ENCODE data around the gene CNOT6L.

Gene CNOT6L

DNA sequence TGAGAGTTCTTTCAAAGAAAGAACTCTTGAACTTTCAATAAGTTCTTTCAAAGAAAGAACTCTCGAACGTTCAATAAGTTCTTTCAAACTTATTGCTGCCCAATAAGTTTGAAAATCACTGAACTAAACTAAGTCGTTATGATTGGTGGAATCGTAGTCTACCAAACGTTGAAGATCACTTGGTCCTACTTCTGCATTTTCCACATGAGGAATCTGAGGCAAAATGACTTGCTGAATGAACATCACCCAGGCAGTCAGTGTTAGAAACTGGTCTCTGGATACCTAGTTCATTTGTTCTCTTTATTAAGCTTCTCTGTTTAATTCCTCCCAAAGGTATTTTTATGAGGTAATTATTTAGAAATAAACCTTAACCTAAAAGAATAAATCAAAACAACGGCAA is 7.1 kb upstream of the CNOT6L start:
- TF ChIP-seq CTCF (conservative IDR thresholded peaks at IDR 0.05; ENCODE audit: low read length) = no peak
- TF ChIP-seq EZH2phosphoT487 (IDR thresholded peaks at IDR 0.05; ENCODE audit: borderline replicate concordance) = no peak

GRCh38 chr4:77821775-77822174 is 2.6 kb upstream of the CNOT6L start:
- H3K4me1 ChIP-seq (ENCODE audit: insufficient read depth, low read length, poor library complexity, severe bottlenecking) = peaks cover 23% of the 10 kb centered on the region
- peaks cover 30% of the 10 kb centered on the region for H3K79me2 ChIP-seq (ENCODE audit: insufficient read depth, low read length)
- no peaks in the 10 kb centered on the region for H3K9me3 ChIP-seq (ENCODE audit: insufficient read depth, low read depth, low read length)
- H3K36me3 ChIP-seq (ENCODE audit: insufficient read depth, low read length) = no peaks in the 10 kb centered on the region
- no peak for TF ChIP-seq EZH2phosphoT487 (IDR thresholded peaks at IDR 0.05; ENCODE audit: borderline replicate concordance)
- no peak for TF ChIP-seq CTCF (conservative IDR thresholded peaks at IDR 0.05; ENCODE audit: low read length)
- H3K9me2 ChIP-seq (replicated peaks; ENCODE audit: low read depth, low read length) = no peaks in the 10 kb centered on the region
- peaks cover 5% of the 10 kb centered on the region for H3K27me3 ChIP-seq (ENCODE audit: insufficient read depth, low read length, poor library complexity, severe bottlenecking)
- H3K4me3 ChIP-seq (ENCODE audit: low read length, poor library complexity, severe bottlenecking) = peak overlapping the region; percentile 94
- H2AFZ ChIP-seq (ENCODE audit: low read length) = no peak overlapping the region
- peak overlapping the region; percentile 82 for H3K4me2 ChIP-seq (ENCODE audit: low read depth, low read length, poor library complexity, severe bottlenecking)
- peaks cover 17% of the 10 kb centered on the region for H4K20me1 ChIP-seq (ENCODE audit: insufficient read depth, low read length, poor library complexity, severe bottlenecking)
- no peak overlapping the region for H3K9ac ChIP-seq (ENCODE audit: low read depth, low read length, poor library complexity, severe bottlenecking)
- no peaks in the 10 kb centered on the region for H3F3A ChIP-seq (ENCODE audit: low read depth)

More for the DNA sequence above, 7.1 kb upstream of the CNOT6L start:
- Histone ChIP-seq H2AFZ (ENCODE audit: low read length) (no peak overlapping the region), H3K4me1 (ENCODE audit: insufficient read depth, low read length, poor library complexity, severe bottlenecking) (peaks cover 23% of the 10 kb centered on the region), H3K27me3 (ENCODE audit: insufficient read depth, low read length, poor library complexity, severe bottlenecking) (no peaks in the 10 kb centered on the region), H3K9me2 (replicated peaks; ENCODE audit: low read depth, low read length) (no peaks in the 10 kb centered on the region), H3K9me3 (ENCODE audit: insufficient read depth, low read depth, low read length) (no peaks in the 10 kb centered on the region), H3K79me2 (ENCODE audit: insufficient read depth, low read length) (no peaks in the 10 kb centered on the region), H3K4me3 (ENCODE audit: low read length, poor library complexity, severe bottlenecking) (no peak overlapping the region), H3F3A (ENCODE audit: low read depth) (no peaks in the 10 kb centered on the region), H4K20me1 (ENCODE audit: insufficient read depth, low read length, poor library complexity, severe bottlenecking) (no peaks in the 10 kb centered on the region), H3K36me3 (ENCODE audit: insufficient read depth, low read length) (no peaks in the 10 kb centered on the region), H3K9ac (ENCODE audit: low read depth, low read length, poor library complexity, severe bottlenecking) (no peak overlapping the region), H3K4me2 (ENCODE audit: low read depth, low read length, poor library complexity, severe bottlenecking) (no peak overlapping the region)

DNA sequence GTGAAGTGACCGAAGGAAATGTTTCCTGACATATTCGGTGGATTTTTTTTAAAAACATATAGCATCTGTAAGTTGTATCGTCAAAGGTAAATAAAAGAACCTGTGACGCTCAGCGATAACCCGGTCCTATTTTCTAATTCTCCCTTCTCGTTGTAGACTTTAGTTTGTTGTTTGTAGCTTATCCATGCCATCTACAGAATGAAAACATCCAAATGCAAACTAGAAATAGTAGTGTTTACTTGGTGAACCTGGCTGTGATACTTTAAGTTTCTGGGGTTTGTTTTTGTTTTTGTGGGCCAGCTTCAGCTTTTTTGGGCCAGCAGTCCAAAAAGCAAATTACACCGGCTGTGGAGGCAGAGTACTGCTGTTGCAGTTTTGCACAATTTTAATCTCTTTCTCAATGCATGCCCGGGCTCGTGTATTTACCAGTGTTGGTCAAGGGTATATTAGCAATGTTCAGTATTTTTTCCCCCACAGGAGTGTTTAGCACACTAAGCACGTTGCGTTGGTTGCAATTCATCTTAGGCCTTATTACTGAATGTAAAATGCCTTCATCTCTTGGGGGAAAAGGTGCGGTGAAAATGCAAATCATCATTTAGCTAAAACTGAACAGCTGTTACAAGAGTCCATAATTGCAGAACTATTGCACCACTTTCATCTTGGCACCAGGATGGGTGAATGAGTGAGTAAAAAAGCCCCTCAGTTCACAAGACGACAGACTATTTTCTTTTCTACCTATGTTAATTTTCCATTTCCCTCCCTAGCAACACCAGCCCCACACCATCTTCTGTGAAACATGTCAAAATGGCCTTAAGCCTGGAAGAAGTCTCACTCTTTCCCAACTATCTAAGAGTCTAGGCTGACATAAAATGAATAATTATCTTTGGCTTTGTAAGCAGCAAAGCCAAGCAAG is 1.7 kb upstream of the CNOT6L start:
- Histone ChIP-seq H3K4me2 (ENCODE audit: low read depth, low read length, poor library complexity, severe bottlenecking) (peak overlapping the region; percentile 82), H3K79me2 (ENCODE audit: insufficient read depth, low read length) (peaks cover 38% of the 10 kb centered on the region), H3K36me3 (ENCODE audit: insufficient read depth, low read length) (no peaks in the 10 kb centered on the region), H4K20me1 (ENCODE audit: insufficient read depth, low read length, poor library complexity, severe bottlenecking) (peaks cover 25% of the 10 kb centered on the region), H3K9me3 (ENCODE audit: insufficient read depth, low read depth, low read length) (no peaks in the 10 kb centered on the region), H3K4me3 (ENCODE audit: low read length, poor library complexity, severe bottlenecking) (peak overlapping the region; percentile 94), H3K4me1 (ENCODE audit: insufficient read depth, low read length, poor library complexity, severe bottlenecking) (peaks cover 23% of the 10 kb centered on the region), H3K9me2 (replicated peaks; ENCODE audit: low read depth, low read length) (no peaks in the 10 kb centered on the region), H3K9ac (ENCODE audit: low read depth, low read length, poor library complexity, severe bottlenecking) (peak overlapping the region; percentile 94), H2AFZ (ENCODE audit: low read length) (peak overlapping the region; percentile 98), H3K27me3 (ENCODE audit: insufficient read depth, low read length, poor library complexity, severe bottlenecking) (peaks cover 5% of the 10 kb centered on the region), H3F3A (ENCODE audit: low read depth) (no peaks in the 10 kb centered on the region)
- TF ChIP-seq EZH2phosphoT487 (IDR thresholded peaks at IDR 0.05; ENCODE audit: borderline replicate concordance) (no peak), CTCF (conservative IDR thresholded peaks at IDR 0.05; ENCODE audit: low read length) (no peak)

Measured in Loucy (cell line).